ENCODE results near the gene XRCC4. TPM values are rescaled to one million over a fixed set of nuclear protein-coding genes. Genes with fewer than 3 reads are reported as not detected.

Gene XRCC4
- total RNA-seq, 1 experiment from 2014 or later, result 24.6 TPM

- no peak for TF ChIP-seq CEBPB (IDR thresholded peaks at IDR 0.05; ENCODE audit: low read depth)
- TF ChIP-seq POLR2A (IDR thresholded peaks at IDR 0.05; ENCODE audit: borderline replicate concordance, extremely low read depth, insufficient read depth, insufficient read length), result no peak
- TF ChIP-seq MAX (IDR thresholded peaks at IDR 0.05), result no peak
- TF ChIP-seq REST (IDR thresholded peaks at IDR 0.05; ENCODE audit: low read depth), result no peak
- TF ChIP-seq ZNF274 (IDR thresholded peaks at IDR 0.05; ENCODE audit: low read depth, low read length), result no peak
- no peak for TF ChIP-seq RAD21 (IDR thresholded peaks at IDR 0.05; ENCODE audit: low read depth)
- no peak for TF ChIP-seq YY1 (IDR thresholded peaks at IDR 0.05; ENCODE audit: extremely low read depth, insufficient replicate concordance, low read depth, low read length)
- no peak for TF ChIP-seq EZH2phosphoT487 (IDR thresholded peaks at IDR 0.05; ENCODE audit: borderline replicate concordance)
- no peaks in the 10 kb centered on the region for H3K79me2 ChIP-seq (ENCODE audit: insufficient read depth, low read length)
- RAD21 ChIA-PET (ENCODE audit: low non-redundant PET in 1 of 2, low total read pairs in 2 of 2, uncharacterized antibody in 2 of 2, unreplicated experiment in 2 of 2), result no interaction called here
- no peak overlapping the region for H3K9ac ChIP-seq (ENCODE audit: low read length)
- no peaks in the 10 kb centered on the region for H3K9me2 ChIP-seq (ENCODE audit: insufficient read depth)
- DNase-seq (ENCODE audit: low read depth, low spot score) (no peak), ATAC-seq (no peak)
- no peak overlapping the region for H3K27ac ChIP-seq (ENCODE audit: low read depth, low read length)
- no peaks in the 10 kb centered on the region for H3K36me3 ChIP-seq (ENCODE audit: control insufficient read depth in 1 of 2, insufficient read depth in 2 of 2, low read length in 2 of 2)
- intact Hi-C loops (cut with micrococcal nuclease), result no loop called here
- no peaks in the 10 kb centered on the region for H4K20me1 ChIP-seq (ENCODE audit: insufficient read depth)
- H3K27me3 ChIP-seq (ENCODE audit: insufficient read depth, low read length), result no peaks in the 10 kb centered on the region
- POLR2A ChIA-PET, result no interaction called here
- CTCF ChIA-PET, result no interaction called here
- BruUV-seq (replicated peaks), result no TSS peak
- peaks cover 0 to 2% of the 10 kb centered on the region in 2 experiments; a peak in 1 of 4 replicates for H3K9me3 ChIP-seq (ENCODE audit: control insufficient read depth in 1 of 2, insufficient read depth in 1 of 2, low read depth in 1 of 2, low read length in 2 of 2)
- no peak overlapping the region for H2AFZ ChIP-seq (ENCODE audit: low read depth, low read length, poor library complexity, severe bottlenecking)
- H3K4me2 ChIP-seq (ENCODE audit: low read length), result no peak overlapping the region
- H3K4me3 ChIP-seq (replicated peaks in 1 of 2; ENCODE audit: low read depth in 1 of 2, low read length in 2 of 2), result no peak overlapping the region
- H3K4me1 ChIP-seq (ENCODE audit: control insufficient read depth in 1 of 2, insufficient read depth in 2 of 2, low read length in 2 of 2), result no peaks in the 10 kb centered on the region
Observed at GRCh38 chr5:83342465-83342864, 265.1 kb downstream of the XRCC4 start.
